ENCODE data around the gene POLR3GL.
A peak's percentile ranks its signal among the peaks of the same experiment; 100 is the strongest.

Gene POLR3GL

GRCh38 chr1:145951526-145951925 is 13.0 kb upstream of the POLR3GL start:
- Histone ChIP-seq H3K9ac (ENCODE audit: low read depth, low read length) (no peak overlapping the region), H3K4me1 (ENCODE audit: control insufficient read depth, insufficient read depth, low read length) (peaks cover 15% of the 10 kb centered on the region)

GRCh38 chr1:145952903-145953302 is 11.6 kb upstream of the POLR3GL start:
- no peaks in the 10 kb centered on the region for H3K36me3 ChIP-seq (ENCODE audit: control insufficient read depth, insufficient read depth, low read length)
- H3K27ac ChIP-seq (ENCODE audit: low read depth, low read length) = no peak overlapping the region
- peaks cover 32% of the 10 kb centered on the region for H3K27me3 ChIP-seq (ENCODE audit: control insufficient read depth, insufficient read depth, low read length)
- peaks cover 8% of the 10 kb centered on the region; the same call in 1 of the 2 replicates for H3K4me1 ChIP-seq (ENCODE audit: control insufficient read depth, insufficient read depth, low read length)
- H3K4me3 ChIP-seq (ENCODE audit: low read depth, low read length) = no peak overlapping the region
- H3K9ac ChIP-seq (ENCODE audit: low read depth, low read length) = no peak overlapping the region
- no peaks in the 10 kb centered on the region for H3K9me3 ChIP-seq (ENCODE audit: control insufficient read depth, insufficient read depth, low read length)

More at GRCh38 chr1:145951526-145951925, 13.0 kb upstream of the POLR3GL start:
- H3K36me3 ChIP-seq (ENCODE audit: control insufficient read depth, insufficient read depth, low read length) = no peaks in the 10 kb centered on the region
- peaks cover 22% of the 10 kb centered on the region for H3K27me3 ChIP-seq (ENCODE audit: control insufficient read depth, insufficient read depth, low read length)
- H3K27ac ChIP-seq (ENCODE audit: low read depth, low read length) = no peak overlapping the region
- no peaks in the 10 kb centered on the region for H3K9me3 ChIP-seq (ENCODE audit: control insufficient read depth, insufficient read depth, low read length)
- no peak overlapping the region for H3K4me3 ChIP-seq (ENCODE audit: low read depth, low read length)

DNA sequence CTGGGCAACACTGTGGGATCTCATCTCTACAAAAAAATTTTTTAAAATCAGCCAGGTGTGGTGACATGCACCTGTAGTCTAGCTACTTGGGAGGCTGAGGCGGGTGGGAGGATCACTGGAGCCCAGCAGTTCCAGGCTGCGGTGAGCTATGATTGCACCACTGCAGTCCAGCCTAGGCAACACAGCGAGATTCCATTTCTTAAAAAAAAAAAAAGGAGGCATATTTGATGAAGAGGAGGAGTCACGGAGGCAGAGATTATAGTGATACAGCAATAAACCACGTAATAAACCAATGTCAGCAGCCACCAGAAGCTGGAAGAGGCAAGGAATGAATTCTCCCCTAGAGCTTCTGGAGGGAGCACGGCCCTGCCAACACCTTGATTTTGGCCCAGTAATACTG is 10.6 kb upstream of the POLR3GL start:
- peaks cover 9% of the 10 kb centered on the region for H3K4me1 ChIP-seq (ENCODE audit: control insufficient read depth, insufficient read depth, low read length)
- peaks cover 41% of the 10 kb centered on the region for H3K27me3 ChIP-seq (ENCODE audit: control insufficient read depth, insufficient read depth, low read length)
- no peaks in the 10 kb centered on the region for H3K9me3 ChIP-seq (ENCODE audit: control insufficient read depth, insufficient read depth, low read length)
- no peaks in the 10 kb centered on the region for H3K36me3 ChIP-seq (ENCODE audit: control insufficient read depth, insufficient read depth, low read length)
- H3K4me3 ChIP-seq (ENCODE audit: low read depth, low read length) = no peak overlapping the region
- H3K9ac ChIP-seq (ENCODE audit: low read depth, low read length) = no peak overlapping the region
- H3K27ac ChIP-seq (ENCODE audit: low read depth, low read length) = no peak overlapping the region

DNA sequence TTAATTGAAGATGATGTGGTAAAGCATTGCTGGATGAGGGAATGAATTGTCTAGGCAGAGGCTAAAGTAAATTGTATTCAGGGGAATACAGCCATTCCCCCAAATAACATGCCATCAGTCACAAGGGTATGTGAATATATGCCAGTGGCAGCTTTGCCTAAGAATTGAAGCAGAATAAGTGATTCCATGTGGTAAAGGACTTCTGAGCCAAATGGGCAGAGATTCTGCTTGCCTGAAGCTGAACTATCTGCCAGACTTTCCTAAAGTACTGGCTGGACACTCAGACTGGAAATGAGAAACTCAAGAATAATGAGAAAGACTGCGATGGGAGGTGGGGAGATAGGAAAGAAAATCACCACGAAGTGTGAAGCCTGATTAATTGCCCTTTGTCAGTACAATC is 9.1 kb upstream of the POLR3GL start:
- no peak overlapping the region for H3K4me3 ChIP-seq (ENCODE audit: low read depth, low read length)
- H3K9ac ChIP-seq (ENCODE audit: low read depth, low read length) = no peak overlapping the region
- H3K36me3 ChIP-seq (ENCODE audit: control insufficient read depth, insufficient read depth, low read length) = no peaks in the 10 kb centered on the region
- peaks cover 13% of the 10 kb centered on the region for H3K4me1 ChIP-seq (ENCODE audit: control insufficient read depth, insufficient read depth, low read length)
- H3K27me3 ChIP-seq (ENCODE audit: control insufficient read depth, insufficient read depth, low read length) = peaks cover 57% of the 10 kb centered on the region
- no peak overlapping the region for H3K27ac ChIP-seq (ENCODE audit: low read depth, low read length)
- H3K9me3 ChIP-seq (ENCODE audit: control insufficient read depth, insufficient read depth, low read length) = no peaks in the 10 kb centered on the region

- Histone ChIP-seq H3K9me3 (ENCODE audit: control insufficient read depth, insufficient read depth, low read length) (no peaks in the 10 kb centered on the region), H3K9ac (ENCODE audit: low read depth, low read length) (no peak overlapping the region), H3K4me3 (ENCODE audit: low read depth, low read length) (no peak overlapping the region), H3K36me3 (ENCODE audit: control insufficient read depth, insufficient read depth, low read length) (no peaks in the 10 kb centered on the region), H3K27me3 (ENCODE audit: control insufficient read depth, insufficient read depth, low read length) (peaks cover 65% of the 10 kb centered on the region), H3K4me1 (ENCODE audit: control insufficient read depth, insufficient read depth, low read length) (peaks cover 13% of the 10 kb centered on the region), H3K27ac (ENCODE audit: low read depth, low read length) (no peak overlapping the region)
These were observed 8.1 kb upstream of the POLR3GL start for GRCh38 chr1:145956361-145956760.

- Histone ChIP-seq H3K9ac (ENCODE audit: low read depth, low read length) (no peak overlapping the region), H3K27ac (ENCODE audit: low read depth, low read length) (no peak overlapping the region), H3K4me1 (ENCODE audit: control insufficient read depth, insufficient read depth, low read length) (peaks cover 13% of the 10 kb centered on the region), H3K9me3 (ENCODE audit: control insufficient read depth, insufficient read depth, low read length) (no peaks in the 10 kb centered on the region), H3K27me3 (ENCODE audit: control insufficient read depth, insufficient read depth, low read length) (peaks cover 70% of the 10 kb centered on the region), H3K36me3 (ENCODE audit: control insufficient read depth, insufficient read depth, low read length) (no peaks in the 10 kb centered on the region), H3K4me3 (ENCODE audit: low read depth, low read length) (peak overlapping the region; percentile 72)
These were observed 7.6 kb upstream of the POLR3GL start for GRCh38 chr1:145956781-145957442.

- peaks cover 77% of the 10 kb centered on the region for H3K27me3 ChIP-seq (ENCODE audit: control insufficient read depth, insufficient read depth, low read length)
- no peak within 1 kb of the TSS for H3K27ac ChIP-seq (ENCODE audit: low read depth, low read length)
- H3K9ac ChIP-seq (ENCODE audit: low read depth, low read length) = no peak within 1 kb of the TSS
- no peaks in the 10 kb centered on the region for H3K36me3 ChIP-seq (ENCODE audit: control insufficient read depth, insufficient read depth, low read length)
- H3K4me3 ChIP-seq (ENCODE audit: low read depth, low read length) = peak within 1 kb of the TSS; percentile 72
- H3K4me1 ChIP-seq (ENCODE audit: control insufficient read depth, insufficient read depth, low read length) = peaks cover 14% of the 10 kb centered on the region
- no peaks in the 10 kb centered on the region for H3K9me3 ChIP-seq (ENCODE audit: control insufficient read depth, insufficient read depth, low read length)
These were observed 6.8 kb upstream of the POLR3GL start, which contains the start of gene LIX1L for GRCh38 chr1:145957443-145958319. Gene LIX1L (minus strand): TSS chr1:145958017. CDS start chr1:145957927, 90 bp downstream.

GRCh38 chr1:145958734-145959133 is 5.8 kb upstream of the POLR3GL start:
- Histone ChIP-seq H3K4me3 (ENCODE audit: low read depth, low read length) (no peak overlapping the region), H3K27me3 (ENCODE audit: control insufficient read depth, insufficient read depth, low read length) (peaks cover 88% of the 10 kb centered on the region), H3K9me3 (ENCODE audit: control insufficient read depth, insufficient read depth, low read length) (no peaks in the 10 kb centered on the region), H3K27ac (ENCODE audit: low read depth, low read length) (no peak overlapping the region), H3K36me3 (ENCODE audit: control insufficient read depth, insufficient read depth, low read length) (no peaks in the 10 kb centered on the region), H3K9ac (ENCODE audit: low read depth, low read length) (no peak overlapping the region), H3K4me1 (ENCODE audit: control insufficient read depth, insufficient read depth, low read length) (peaks cover 20% of the 10 kb centered on the region)

- no peak overlapping the region for H3K27ac ChIP-seq (ENCODE audit: low read depth, low read length)
- H3K36me3 ChIP-seq (ENCODE audit: control insufficient read depth, insufficient read depth, low read length) = no peaks in the 10 kb centered on the region
- peaks cover 25% of the 10 kb centered on the region for H3K4me1 ChIP-seq (ENCODE audit: control insufficient read depth, insufficient read depth, low read length)
- peaks cover 94% of the 10 kb centered on the region for H3K27me3 ChIP-seq (ENCODE audit: control insufficient read depth, insufficient read depth, low read length)
- no peak overlapping the region for H3K9ac ChIP-seq (ENCODE audit: low read depth, low read length)
- H3K9me3 ChIP-seq (ENCODE audit: control insufficient read depth, insufficient read depth, low read length) = no peaks in the 10 kb centered on the region
- H3K4me3 ChIP-seq (ENCODE audit: low read depth, low read length) = no peak overlapping the region
These were observed 5.2 kb upstream of the POLR3GL start for GRCh38 chr1:145959333-145959732.

GRCh38 chr1:145959957-145960467 is 4.5 kb upstream of the POLR3GL start:
- Histone ChIP-seq H3K4me1 (ENCODE audit: control insufficient read depth, insufficient read depth, low read length) (peaks cover 25% of the 10 kb centered on the region), H3K27me3 (ENCODE audit: control insufficient read depth, insufficient read depth, low read length) (peaks cover 87% of the 10 kb centered on the region), H3K9ac (ENCODE audit: low read depth, low read length) (no peak overlapping the region)

More at GRCh38 chr1:145959957-145960467, 4.5 kb upstream of the POLR3GL start:
- no peaks in the 10 kb centered on the region for H3K9me3 ChIP-seq (ENCODE audit: control insufficient read depth, insufficient read depth, low read length)
- H3K4me3 ChIP-seq (ENCODE audit: low read depth, low read length) = peak overlapping the region; percentile 92
- H3K27ac ChIP-seq (ENCODE audit: low read depth, low read length) = no peak overlapping the region
- no peaks in the 10 kb centered on the region for H3K36me3 ChIP-seq (ENCODE audit: control insufficient read depth, insufficient read depth, low read length)
